Measurements from ENCODE around the gene LHFPL5. TPM values are rescaled to one million over a fixed set of nuclear protein-coding genes. Genes with fewer than 3 reads are reported as not detected.

The LHFPL5 gene
- total and polyA plus RNA-seq, 2 of the 8 experiments (the other 6 are each of a cell fraction or from before 2014, with no cell fraction given): 0.03 TPM; not detected in 1

GRCh38 chr6:35829306-35829705 lies 24.2 kb downstream of the LHFPL5 start:
- Histone ChIP-seq H3K79me2 (ENCODE audit: control insufficient read depth in 1 of 2, insufficient read depth in 2 of 2, low read length in 2 of 2) (no peaks in the 10 kb centered on the region), H2BK20ac (ENCODE audit: low read length) (no peak overlapping the region), H2BK120ac (replicated peaks; ENCODE audit: low read depth, low read length) (no peak overlapping the region), H3K4me3 (ENCODE audit: extremely low read depth in 1 of 4, insufficient read depth in 2 of 4, low read depth in 3 of 4, low read length in 4 of 4) (no peak overlapping the region), H3K18ac (ENCODE audit: extremely low read depth, low read length) (no peak overlapping the region), H4K8ac (ENCODE audit: extremely low read depth, insufficient read depth, low read length) (no peak overlapping the region), H2BK15ac (ENCODE audit: low read length) (no peak overlapping the region), H3K14ac (ENCODE audit: insufficient read length) (no peak overlapping the region), H2AK5ac (ENCODE audit: low read depth, low read length) (no peak overlapping the region), H3K23me2 (ENCODE audit: low read depth, low read length) (no peaks in the 10 kb centered on the region), H4K5ac (ENCODE audit: insufficient read length, low read depth, low read length) (no peak overlapping the region), H3K23ac (ENCODE audit: insufficient read length) (no peak overlapping the region), H3K9me3 (ENCODE audit: insufficient read depth in 2 of 2, low read depth in 1 of 2, low read length in 1 of 2) (peaks cover 0 to 2% of the 10 kb centered on the region in 2 experiments; a peak in 1 of 4 replicates), H4K20me1 (replicated peaks in 1 of 2; ENCODE audit: control insufficient read depth in 1 of 2, insufficient read depth in 2 of 2, low read length in 2 of 2) (no peaks in the 10 kb centered on the region), H3K27ac (ENCODE audit: low read depth, low read length) (no peak overlapping the region), H3K79me1 (ENCODE audit: low read depth, low read length) (no peaks in the 10 kb centered on the region), H3K9ac (replicated peaks in 1 of 4; ENCODE audit: extremely low read depth in 1 of 4, low read depth in 3 of 4, low read length in 3 of 4) (no peak overlapping the region), H2BK5ac (ENCODE audit: low read depth, low read length) (no peak overlapping the region), H4K91ac (replicated peaks; ENCODE audit: insufficient read length, low read length) (no peak overlapping the region), H3K4me1 (replicated peaks in 1 of 4; ENCODE audit: control insufficient read depth in 3 of 4, insufficient read depth in 4 of 4, low read length in 3 of 4) (no peaks in the 10 kb centered on the region), H3K36me3 (ENCODE audit: control insufficient read depth in 2 of 4, insufficient read depth in 4 of 4, low read length in 3 of 4) (peaks cover 0 to 14% (median 1%) of the 10 kb centered on the region in 4 experiments; a peak in 4 of 8 replicates), H3K4ac (replicated peaks; ENCODE audit: insufficient read length, low read depth, low read length) (no peak overlapping the region), H2AFZ (ENCODE audit: low read length) (no peak overlapping the region), H3K4me2 (ENCODE audit: insufficient read depth in 1 of 2, low read depth in 2 of 2, low read length in 2 of 2) (no peak overlapping the region), H3K27me3 (replicated peaks in 1 of 4; ENCODE audit: control insufficient read depth in 3 of 4, extremely low read depth in 1 of 4, insufficient read depth in 3 of 4, low read length in 3 of 4) (no peaks in the 10 kb centered on the region), H3K56ac (replicated peaks; ENCODE audit: insufficient read length, low read depth, low read length) (no peak overlapping the region), H2BK12ac (ENCODE audit: low read depth, low read length) (no peak overlapping the region)
- no peak for DNase-seq (ENCODE audit: low read depth in 1 of 2, low spot score in 2 of 2)
- POLR2A ChIA-PET (ENCODE audit: partially characterized antibody): no interaction called here
- CTCF ChIA-PET (ENCODE audit: partially characterized antibody): interaction anchor here (0.7 to 1.5 kb wide), 2 partner anchors 9 to 215 kb away, joined by 3 to 4 read pairs; no protein-coding TSS in a partner anchor
- no peak for FAIRE-seq
- 84% methylated on average over 4 of the region's 5 CpGs; no CpG with 5 or more reads in 1 of the 2 experiments for WGBS, 2 experiments (ENCODE audit: extremely low coverage in 1 of 2, insufficient coverage in 1 of 2, insufficient read length in 1 of 2, insufficient replicate concordance in 2 of 2, low coverage in 1 of 2, low lambda C conversion rate in 2 of 2, missing lambda C conversion rate in 1 of 2)
- TF ChIP-seq SAP30 (IDR thresholded peaks at IDR 0.05; ENCODE audit: insufficient read depth, insufficient replicate concordance, low read length): no peak
- TF ChIP-seq TCF12 (IDR thresholded peaks at IDR 0.05; ENCODE audit: low read depth, low read length): no peak
- TF ChIP-seq USF2 (IDR thresholded peaks at IDR 0.05; ENCODE audit: low read length): no peak
- TF ChIP-seq TBP (IDR thresholded peaks at IDR 0.05; ENCODE audit: low read depth, low read length): no peak
- TF ChIP-seq HDAC2 (IDR thresholded peaks at IDR 0.05; ENCODE audit: borderline replicate concordance in 1 of 2, low read depth in 2 of 2, low read length in 2 of 2): no peak
- TF ChIP-seq SP1 (IDR thresholded peaks at IDR 0.05; ENCODE audit: low read depth, low read length): no peak
- TF ChIP-seq SIX5 (IDR thresholded peaks at IDR 0.05; ENCODE audit: low read depth, low read length): no peak
- TF ChIP-seq CBX5 (IDR thresholded peaks at IDR 0.05; ENCODE audit: low read depth, low read length): no peak
- no peak for TF ChIP-seq GABPA (IDR thresholded peaks at IDR 0.05; ENCODE audit: borderline replicate concordance, insufficient read depth, low read length)
- TF ChIP-seq TAF1 (IDR thresholded peaks at IDR 0.05; ENCODE audit: low read depth, low read length): no peak
- no peak for TF ChIP-seq BACH1 (IDR thresholded peaks at IDR 0.05; ENCODE audit: low read length)
- TF ChIP-seq JUN (IDR thresholded peaks at IDR 0.05; ENCODE audit: low read depth, low read length): no peak
- TF ChIP-seq NANOG (IDR thresholded peaks at IDR 0.05; ENCODE audit: insufficient read depth, low read depth, low read length, poor library complexity, severe bottlenecking): no peak
- TF ChIP-seq EGR1 (IDR thresholded peaks at IDR 0.05; ENCODE audit: borderline replicate concordance, low read depth, low read length): no peak

Data from H1 (cell line).